Naive thymus-derived CD4-positive, alpha-beta T cell (primary cell): ENCODE measurements around the gene SFXN1. TPM values are rescaled to one million over a fixed set of nuclear protein-coding genes. Genes with fewer than 3 reads are reported as not detected.

ENCODE experiments used
- polyA plus RNA-seq, 2 donors: library from polyadenylated mRNA; unstranded; fragments of 300-500 nt; fragmentation: Illumina TruSeq; gene quantifications; one replicate each; pipeline ENCODE4 v1.2.3, GENCODE V29; 2021
- total RNA-seq, 6 experiments: library from RNA in 5 of 6; stranded (reverse) in 5 of 6; gene quantifications; 1 replicate in 5 of 6; 2 replicates in 1 of 6; pipeline ENCODE4 v1.2.3 and lab custom pipeline; 2021 to 2026

SFXN1 gene
- total and polyA plus RNA-seq, 7 experiments from 2014 or later, result 40.2 to 177 (median 88.8) TPM

Other genes starting within 250 kb of the SFXN1 start
- gene DRD1, start 34.4 kb upstream of the SFXN1 start, total RNA-seq, result not detected
- not detected for gene DRD1, start 34.4 kb upstream of the SFXN1 start, polyA plus RNA-seq
- 10 to 100 TPM in 3 of 5 experiments, 1 to 10 TPM in 2; 5.6 to 26.3 (median 12.9) TPM for gene HRH2, start 179.5 kb downstream of the SFXN1 start, total RNA-seq
- 1 to 10 TPM; 5.0 to 8.0 TPM for gene HRH2, start 179.5 kb downstream of the SFXN1 start, polyA plus RNA-seq